ENCODE data around the gene SHROOM3.
"Not testable (repeated sequence)": the region's sequence is repeated elsewhere in the genome, so short reads cannot be mapped to it uniquely, and the experiment has no call there.

Gene SHROOM3

DNA sequence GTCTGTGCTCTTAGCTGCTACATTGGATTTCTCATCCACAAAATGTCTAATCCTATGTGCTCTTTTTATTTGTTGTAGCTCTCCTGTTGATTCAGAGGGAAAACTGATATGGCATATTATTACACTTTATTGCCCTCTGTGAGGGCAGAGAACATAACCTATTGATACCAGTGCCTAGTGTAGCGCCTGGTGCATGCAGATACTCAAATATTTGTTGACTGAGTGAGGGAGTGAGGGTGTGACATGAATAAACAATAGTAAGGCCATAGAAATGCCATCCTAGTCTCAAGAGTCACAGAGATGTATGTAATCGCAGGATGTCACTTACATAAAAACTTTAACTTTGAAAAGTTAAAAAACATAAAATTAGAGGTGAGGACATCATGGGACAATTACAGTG is 159.1 kb downstream of the SHROOM3 start:
- no peak for DNase-seq (ENCODE audit: low read depth in 2 of 2)

DNA sequence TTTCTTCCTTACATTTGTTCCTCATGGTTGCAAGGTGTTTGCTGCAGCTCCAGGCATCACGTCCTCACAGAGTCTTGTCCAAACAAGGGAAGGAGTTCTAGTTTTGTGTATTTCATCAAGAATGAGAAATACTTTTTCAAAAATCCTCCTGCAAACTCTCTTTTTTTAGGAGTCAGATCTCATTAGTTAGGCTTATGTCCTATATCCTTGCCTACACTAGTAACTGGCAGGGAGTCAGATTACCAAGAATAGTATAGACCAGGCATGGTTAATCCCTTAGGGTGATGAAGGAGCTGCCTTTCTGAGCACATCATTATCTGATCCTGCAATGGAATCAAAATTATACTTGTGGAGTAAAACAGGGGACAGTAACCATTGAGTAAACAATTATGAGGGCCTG is 160.4 kb downstream of the SHROOM3 start:
- DNase-seq (ENCODE audit: low read depth in 2 of 2), result no peak

DNA sequence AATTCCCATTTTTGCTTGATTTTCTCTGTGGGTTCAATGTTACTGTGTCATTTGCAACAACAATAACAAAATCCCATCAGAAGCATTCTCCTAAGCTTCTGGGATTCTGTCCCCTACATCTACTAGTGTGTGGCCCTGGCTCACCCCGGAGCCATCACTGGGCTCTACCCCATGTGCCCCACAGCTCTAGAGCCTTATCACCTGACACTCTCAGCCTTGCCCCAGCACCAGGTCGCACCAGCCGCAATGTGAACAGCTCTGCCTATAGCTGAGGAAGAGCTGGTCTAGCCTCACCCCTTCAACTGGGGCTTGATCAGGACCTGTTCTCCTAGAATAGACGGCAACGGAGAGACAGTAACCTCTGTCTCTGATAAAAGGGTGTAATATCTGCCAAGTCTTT is 161.7 kb downstream of the SHROOM3 start:
- DNase-seq (ENCODE audit: low read depth in 2 of 2), result no peak

DNA sequence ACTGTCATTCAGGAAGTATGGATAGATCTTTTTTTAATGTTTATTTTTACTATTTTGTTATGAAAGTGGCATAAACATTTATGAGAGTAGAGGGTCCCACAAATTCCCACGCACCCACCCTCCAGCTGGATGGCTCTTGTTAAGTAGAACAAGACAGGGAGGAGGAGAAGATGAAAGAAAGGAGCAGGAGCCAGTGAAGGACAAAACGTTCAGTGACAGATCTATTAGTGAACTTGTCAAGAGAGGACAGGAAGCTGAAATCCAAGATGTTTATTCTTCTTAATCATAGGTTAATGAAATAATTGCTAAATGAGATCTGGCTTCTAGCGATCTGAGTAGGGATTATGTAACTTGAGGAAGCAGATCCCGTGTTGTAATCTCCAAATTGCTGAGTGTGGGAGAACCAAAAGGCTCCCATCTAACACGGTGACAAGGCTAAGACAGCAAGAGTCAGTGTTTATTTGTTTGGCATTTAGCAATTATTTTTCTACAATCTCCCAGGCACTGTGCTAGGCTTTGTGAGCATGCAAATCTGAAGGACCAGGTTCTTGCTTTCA is 162.5 kb downstream of the SHROOM3 start:
- DNase-seq (ENCODE audit: low read depth in 2 of 2), result no peak

DNA sequence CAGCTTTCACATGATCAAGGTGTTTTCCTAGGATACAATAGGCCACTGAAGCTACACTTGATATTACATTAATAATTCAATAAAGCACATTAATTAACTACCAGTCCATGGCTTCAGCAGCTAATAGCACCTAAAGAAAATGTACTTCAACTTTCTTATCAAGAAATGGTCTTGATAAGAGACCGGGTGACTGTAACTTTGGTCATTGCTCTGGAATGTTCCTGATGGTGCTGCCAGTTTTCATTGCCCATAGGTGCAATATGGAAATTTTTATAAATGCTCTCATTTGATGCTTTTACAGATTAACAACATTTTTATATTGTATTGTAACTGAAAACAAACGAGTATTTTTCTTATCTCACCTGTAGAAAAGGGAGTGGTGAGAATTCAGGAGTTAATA is 165.4 kb downstream of the SHROOM3 start:
- no peak for DNase-seq (ENCODE audit: low read depth in 2 of 2)

DNA sequence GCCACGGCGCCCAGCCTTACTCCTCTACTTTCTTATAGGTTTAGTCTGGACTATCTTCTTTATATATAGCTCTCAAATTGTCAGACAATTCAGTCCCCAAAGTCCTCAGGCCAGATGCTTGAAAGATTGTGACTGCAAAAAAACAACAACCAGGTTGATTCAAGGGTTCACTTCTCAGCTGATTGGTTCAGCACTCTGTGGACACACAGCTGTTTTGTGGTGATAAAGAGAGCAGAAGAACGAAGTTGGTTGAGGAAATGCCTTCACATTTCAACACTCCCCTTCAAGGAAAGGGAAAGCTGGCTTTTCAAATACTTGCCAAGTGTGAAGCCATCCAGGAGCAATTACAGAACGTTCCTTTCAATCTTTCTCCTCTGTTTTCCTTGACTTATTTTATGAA is 166.8 kb downstream of the SHROOM3 start:
- no peak for DNase-seq (ENCODE audit: low read depth in 2 of 2)

DNA sequence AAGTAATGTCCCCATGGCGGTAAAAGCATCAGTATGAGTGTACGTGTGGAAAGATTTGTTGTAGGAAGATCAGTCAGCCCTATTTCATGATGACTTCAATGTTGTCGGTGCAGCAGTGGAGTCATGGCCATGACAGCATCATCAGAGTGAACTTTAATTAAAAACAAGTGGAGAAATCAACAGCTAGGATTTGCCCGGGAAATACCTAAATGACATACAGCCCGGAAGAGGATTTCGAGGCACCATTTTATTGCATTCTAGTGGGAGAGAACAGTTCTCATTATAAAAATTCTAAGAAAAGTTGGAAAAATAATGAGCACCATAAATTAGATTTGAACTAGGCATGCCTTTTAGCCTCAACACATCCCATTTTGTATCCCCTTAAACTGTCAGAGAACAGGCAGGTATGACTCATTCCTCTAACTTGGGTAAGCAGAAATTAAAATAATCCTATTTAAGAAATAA is 170.1 kb downstream of the SHROOM3 start:
- DNase-seq (ENCODE audit: low read depth in 2 of 2), result no peak

DNA sequence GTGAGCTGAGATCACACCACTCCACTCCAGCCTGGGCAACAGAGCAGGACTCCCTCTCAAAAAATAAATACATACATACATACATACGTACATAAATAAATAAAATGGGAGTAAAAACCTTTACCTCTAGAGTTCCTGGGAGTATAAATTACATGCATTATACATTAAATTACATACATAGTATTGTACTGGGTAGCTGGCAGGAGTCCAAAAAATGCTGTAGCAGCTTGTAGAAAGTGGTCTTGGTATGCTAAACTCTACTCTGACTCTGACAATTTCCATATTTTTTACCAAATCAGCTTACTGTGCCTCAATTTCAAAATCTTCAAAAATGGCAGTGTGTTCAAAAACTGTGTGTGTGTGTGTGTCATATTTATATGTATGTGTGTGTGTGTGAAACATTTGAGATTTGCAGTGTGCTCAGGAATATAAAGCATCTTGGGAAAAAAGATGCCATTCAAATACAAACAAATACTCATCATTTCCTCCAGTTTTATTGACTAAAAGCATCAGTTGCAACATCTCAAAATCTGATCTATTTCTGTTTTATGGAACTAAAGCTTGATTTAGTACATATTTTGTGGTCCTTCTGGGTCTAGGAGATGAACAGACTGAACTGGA is 171.7 kb downstream of the SHROOM3 start:
- DNase-seq (ENCODE audit: low read depth in 2 of 2), result no peak

DNA sequence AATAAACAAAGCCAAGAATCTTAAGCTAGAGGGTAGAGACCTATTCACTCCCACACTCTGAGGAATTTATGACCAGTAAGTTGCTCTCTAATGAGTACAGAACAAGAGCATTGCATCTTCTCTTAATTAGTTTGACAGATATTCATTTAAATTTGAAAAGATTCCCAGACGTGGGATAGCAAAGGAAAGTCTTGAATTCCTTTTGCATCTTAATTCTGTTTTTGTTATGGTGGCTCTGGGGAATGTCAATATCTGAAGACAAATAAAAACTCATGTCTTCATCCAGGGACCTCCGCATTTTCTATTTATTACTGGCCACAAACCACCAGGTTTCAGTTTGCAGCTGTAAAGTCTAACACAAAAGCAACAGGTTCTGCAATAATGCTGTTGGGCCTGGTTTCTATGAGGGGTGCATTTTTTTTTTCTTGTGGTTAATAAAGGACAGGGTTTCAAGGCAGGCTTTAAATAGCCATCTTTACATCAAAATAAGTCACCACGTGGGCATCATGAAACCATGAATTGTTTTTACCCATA is 172.3 kb downstream of the SHROOM3 start:
- DNase-seq (ENCODE audit: low read depth in 2 of 2), result no peak

DNA sequence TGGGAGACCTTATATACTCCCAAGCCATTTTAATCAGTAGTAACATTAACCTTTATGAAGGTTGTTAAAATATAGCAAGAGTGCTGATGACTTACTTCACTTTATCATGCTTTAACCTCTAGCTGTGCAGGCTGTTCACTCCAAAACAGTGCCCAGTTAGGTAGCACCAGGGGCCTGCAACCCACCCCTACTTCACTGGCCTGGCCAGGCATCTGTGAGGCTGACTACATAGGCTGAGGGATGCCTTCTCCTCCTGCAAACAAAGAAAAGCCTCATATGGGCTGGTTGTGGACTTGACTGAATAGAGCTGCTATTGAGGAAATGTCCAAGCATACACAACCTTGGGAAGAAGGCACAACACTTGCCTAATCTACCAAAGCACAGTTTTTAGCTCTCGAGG is 172.8 kb downstream of the SHROOM3 start:
- DNase-seq (ENCODE audit: low read depth in 2 of 2), result no peak

DNA sequence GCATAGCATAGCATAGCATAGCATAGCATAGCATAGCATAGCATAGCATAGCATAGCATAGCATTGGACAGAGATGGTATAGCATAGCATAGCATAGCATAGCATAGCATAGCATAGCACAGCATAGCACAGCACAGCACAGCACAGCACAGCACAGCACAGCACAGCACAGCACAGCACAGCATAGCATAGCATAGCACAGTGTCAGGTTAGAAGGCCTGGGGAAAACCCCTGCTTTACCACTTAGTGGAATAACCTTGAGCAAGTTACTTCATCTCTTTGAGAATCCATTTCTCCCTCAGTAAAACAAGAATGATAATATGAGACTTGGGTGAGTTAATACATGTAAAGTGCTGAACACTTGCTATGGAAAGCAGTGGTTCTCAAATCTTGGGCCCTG is 173.5 kb downstream of the SHROOM3 start:
- DNase-seq (ENCODE audit: low read depth in 2 of 2), result not testable (repeated sequence)

DNA sequence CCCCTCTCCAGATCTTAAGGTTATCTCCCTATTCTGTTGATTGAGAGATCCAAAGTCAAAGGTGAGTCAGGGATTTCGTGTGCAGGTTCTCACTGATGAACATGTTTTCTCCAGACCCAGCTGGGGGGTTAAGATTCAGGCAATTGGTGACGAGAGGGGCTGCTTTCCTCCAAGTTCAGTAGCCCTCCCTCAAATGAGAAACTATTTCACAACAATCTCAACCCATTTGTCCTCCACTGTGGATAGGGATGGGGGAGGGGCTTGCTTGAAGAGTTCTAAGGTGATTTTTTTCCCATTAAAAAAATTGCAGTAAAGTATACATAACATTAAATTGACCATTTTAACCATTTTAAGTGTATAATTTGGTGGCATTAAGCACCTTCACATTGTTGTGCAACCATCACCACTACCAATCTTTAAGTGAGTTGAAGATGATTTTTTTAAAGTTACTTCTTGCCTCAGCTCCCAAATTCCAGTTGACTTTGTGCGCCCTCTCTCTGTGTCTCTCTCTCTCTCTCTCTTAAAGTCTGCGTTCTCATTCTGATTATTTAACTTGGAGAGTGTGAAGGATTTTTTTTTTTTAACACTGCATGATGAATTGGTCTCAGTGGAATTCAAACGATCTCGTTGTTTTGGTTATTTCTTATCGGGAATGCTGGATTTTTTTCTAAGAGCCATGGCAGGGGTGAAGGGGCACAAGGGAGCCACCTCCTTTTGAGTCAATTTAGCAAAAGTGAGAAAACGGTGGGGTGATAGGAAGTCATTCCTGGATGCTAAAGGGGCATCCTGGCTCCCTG is 175.9 kb downstream of the SHROOM3 start:
- no peak for DNase-seq (ENCODE audit: low read depth in 2 of 2)

DNA sequence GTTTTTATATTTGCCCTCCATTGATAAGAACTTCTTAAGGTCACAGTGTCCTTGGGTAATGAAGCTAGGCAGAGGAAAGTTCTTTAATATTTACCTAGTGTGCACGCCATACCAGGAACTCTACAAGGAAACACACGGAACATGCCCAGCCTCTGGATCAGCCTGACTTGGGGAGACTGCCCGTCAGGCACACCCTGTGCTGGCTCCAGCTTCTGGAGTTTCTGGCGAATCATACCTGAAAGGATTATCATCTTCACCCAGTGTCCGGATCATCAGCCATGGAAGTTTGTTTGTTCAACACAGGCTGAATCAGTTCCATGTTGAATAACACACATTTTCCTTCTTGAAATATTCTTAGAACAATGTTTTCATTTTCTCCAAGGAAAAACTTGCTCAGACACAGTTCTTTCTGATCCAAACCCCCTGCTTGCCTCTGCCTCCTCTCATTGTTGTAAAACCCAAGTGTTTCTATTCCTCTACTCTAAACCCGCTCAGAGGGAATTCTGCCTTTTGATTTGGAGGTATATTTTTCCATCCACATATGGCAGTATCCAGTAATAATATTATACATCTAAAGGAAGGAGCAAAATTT is 176.7 kb downstream of the SHROOM3 start:
- no peak for DNase-seq (ENCODE audit: low read depth in 2 of 2)

DNA sequence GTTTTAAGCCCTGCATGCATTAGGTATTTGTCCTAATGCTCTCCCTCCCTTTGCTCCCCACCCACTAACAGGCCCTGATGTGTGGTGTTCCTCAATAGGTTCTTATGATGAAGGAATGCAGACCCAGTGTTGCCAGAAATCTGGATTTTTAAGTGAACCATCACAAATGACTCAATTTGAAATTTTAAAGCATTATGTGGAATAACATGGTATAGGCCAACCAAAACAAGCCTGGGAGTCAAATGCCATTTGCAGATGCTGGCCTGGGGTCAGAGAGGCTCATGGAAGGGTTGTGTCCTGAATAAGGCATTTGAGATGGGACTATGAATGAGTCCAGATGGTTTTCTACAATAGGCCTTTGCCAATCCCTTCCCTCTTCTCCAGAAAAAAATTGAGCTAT is 179.6 kb downstream of the SHROOM3 start:
- DNase-seq (ENCODE audit: low read depth in 2 of 2), result no peak

DNA sequence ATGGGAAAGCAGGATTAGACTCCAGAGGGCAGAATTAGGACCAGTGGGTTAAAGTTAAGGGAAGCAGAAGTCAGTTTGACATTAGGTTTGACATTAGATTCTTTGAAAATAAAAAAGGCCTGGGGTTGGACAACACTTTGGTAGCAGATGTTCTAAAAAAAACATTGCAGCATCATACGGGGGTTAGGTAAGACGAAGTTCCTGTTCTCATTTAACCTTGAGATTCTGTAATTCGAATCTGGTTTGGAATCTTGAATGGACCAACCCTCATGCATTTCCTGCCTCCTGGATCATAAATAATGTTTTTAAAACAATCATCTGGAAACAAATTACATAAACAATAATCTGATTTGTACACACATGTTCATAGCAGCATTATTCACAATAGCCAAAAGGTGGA is 181.0 kb downstream of the SHROOM3 start:
- DNase-seq (ENCODE audit: low read depth in 2 of 2), result no peak

DNA sequence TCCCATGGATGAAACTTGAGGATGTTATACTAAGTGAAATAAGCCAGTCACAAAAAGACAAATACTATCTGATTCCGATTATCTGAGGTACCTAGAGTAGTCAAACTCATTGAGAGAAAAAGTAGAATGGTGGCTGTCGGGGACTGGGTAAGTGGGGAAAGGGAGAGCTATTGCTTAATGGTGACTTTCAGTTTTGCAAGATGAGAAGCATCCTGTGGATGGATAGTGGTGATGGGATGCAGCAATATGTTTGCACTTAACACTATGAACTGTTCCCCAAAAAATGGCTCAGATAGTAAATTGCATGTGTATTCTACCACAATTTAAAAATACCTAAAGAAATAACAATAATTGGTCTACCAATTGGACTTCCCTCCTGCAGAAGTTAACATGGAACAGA is 181.5 kb downstream of the SHROOM3 start:
- no peak for DNase-seq (ENCODE audit: low read depth in 2 of 2)

DNA sequence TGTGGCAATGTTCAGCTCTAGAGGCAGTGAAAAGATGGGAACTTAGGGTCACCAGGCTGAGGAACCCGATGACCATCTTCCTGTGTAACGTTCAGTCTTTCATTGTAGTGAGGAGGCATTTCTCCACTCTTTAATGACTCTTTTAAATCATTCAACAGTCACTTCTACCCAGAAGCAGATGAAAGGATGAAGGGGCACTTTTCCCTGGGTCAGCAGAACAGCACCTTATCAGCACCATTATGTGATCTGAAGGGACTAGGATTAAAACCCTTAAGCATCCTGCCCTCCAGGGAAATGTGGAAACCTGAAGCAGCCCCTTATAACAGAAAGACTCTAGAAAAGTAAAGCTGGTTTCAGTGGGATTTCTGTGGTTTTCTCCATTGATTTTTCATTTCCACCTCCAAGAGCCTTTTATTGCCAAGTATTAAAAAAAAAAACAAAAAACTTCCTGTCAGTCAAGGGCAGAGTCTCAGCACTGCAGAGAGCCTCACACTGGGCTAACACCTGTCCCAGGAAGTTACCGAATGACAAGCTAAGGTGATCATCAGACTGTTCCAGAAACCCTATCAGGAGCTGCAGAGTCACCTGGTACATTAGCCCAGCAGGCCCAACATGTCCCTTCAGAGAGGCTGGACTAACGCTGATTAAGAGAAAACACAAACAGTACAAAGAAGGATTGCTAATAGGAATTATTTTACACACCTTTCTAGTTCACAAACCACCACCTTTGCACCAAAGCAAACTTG is 185.9 kb downstream of the SHROOM3 start:
- DNase-seq (ENCODE audit: low read depth in 2 of 2), result no peak

DNA sequence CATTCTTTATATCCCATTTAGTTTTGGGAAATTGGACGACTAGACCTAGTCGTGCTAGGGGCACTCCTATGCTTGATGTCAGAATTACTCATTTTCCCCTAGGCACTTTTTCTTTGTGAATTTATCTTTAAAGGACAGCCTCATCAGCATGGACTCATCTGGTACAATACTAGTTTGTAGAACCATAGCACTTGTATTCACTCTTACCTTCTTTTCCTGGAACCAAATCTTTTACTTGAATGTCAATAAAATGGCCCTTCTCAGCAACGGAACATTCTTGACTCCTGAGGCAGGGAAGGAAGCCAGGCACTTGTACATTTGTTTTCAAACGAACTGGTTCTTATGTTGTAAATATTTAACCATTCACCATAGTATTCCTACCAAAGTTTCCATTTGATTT is 187.1 kb downstream of the SHROOM3 start:
- DNase-seq (ENCODE audit: low read depth in 2 of 2), result no peak

DNA sequence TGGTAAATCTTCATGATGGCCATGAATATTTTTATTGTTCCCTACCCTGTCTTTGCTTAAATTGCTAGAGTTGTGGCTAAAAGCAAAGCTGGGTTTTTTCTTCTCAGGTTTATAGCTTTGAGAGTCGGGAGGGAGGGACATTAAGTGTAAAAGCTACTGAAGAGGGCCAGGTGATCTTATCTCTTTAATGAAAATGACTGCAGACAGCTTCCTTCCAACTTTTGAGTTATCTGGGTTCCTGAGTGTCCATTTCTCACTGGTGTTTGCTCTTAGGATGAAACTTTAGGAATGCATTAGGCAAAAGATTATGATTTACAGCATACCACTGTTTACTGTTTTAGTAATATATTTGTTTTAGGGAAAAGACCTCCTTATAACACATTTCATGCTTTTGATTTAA is 187.7 kb downstream of the SHROOM3 start:
- DNase-seq (ENCODE audit: low read depth in 2 of 2), result no peak

DNA sequence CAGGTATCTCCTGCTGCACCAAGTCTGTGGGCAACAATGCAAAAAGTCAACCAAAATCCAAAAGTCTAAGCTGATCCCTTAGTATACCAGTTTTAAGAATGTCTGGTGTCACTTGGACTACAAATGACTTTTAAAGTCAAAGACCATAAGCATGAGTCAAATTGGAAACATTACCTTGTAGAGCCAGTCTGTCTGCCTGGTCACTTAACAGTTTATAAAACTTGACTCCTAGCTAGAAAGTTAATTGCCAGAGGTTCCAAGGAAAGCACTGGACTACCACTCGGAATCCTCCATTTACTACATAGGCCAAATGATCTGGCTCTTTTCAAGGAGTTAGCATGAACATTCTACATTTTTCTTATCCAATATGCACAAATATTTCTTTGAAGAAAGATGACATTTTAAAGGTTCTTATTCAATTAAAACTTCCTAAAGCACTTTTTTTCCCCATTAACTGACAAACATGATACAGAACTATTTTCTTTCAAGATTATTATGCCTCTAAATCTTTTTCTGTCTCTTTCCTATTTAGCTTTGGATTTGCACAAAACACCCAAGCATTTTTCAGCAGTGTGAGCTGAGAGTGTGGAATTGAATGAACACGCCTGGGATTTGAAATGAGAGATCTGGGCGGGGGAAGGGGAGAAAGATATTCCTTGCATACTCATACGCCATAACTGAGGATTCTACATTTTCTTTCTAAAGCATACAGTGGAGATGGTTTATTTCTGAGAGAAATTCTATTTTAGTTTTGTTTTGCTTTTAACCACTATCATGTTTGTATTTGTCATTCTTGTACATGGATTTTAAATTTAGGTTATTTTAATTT is 188.4 kb downstream of the SHROOM3 start:
- DNase-seq (ENCODE audit: low read depth in 2 of 2), result no peak

DNA sequence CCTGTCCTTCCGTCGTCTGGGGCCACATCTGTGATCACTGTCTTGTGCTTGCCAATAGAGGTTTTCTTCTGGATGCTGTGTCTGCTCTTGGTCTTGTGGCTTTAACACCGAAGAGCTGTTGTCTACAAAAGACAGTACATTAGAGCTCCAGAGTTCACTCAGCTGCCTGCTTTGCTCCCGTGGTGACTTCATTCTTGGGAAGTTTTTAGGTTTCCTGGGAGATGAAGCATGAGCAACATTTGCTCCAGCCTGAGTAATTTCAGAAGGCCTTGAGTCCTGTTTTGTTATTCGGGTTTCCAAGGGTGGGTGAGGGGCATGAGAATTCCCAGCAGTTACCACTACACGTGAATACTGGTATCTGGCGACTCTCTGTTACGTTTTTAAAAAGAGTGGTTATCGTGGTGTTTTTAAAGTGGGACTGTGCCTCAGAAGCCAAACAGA is 189.2 kb downstream of the SHROOM3 start:
- no peak for DNase-seq (ENCODE audit: low read depth in 2 of 2)

Data from stimulated activated CD4-positive, alpha-beta T cell treated with anti-CD3 and anti-CD28 coated beads, Interleukin-15, amount 100 ng/mL, for 48 hours (primary cell).